H9 (cell line): ENCODE results near the gene MLLT3. TPM values are rescaled to one million over a fixed set of nuclear protein-coding genes. Genes with fewer than 3 reads are reported as not detected.

Source experiments
- DNase-seq: peaks from one replicate; pipeline ENCODE4 v3.0.0-alpha.2; 2017
- H2AFZ ChIP-seq: one replicate; pipeline ENCODE4 v1.6.1; 2013; ENCODE audit warnings: mild to moderate bottlenecking, low read length, control low read depth, moderate library complexity
- H2AK5ac ChIP-seq: 2 replicates; pipeline ENCODE4 v1.6.1; 2013; ENCODE audit warnings: low read length, control low read depth, mixed read lengths; ENCODE audit not compliant: insufficient read length
- H2BK120ac ChIP-seq: one replicate; pipeline ENCODE4 v1.6.1; 2013; ENCODE audit warnings: low read depth, mild to moderate bottlenecking, low read length, control low read depth, inconsistent platforms; ENCODE audit not compliant: poor library complexity, severe bottlenecking
- H2BK12ac ChIP-seq: 2 replicates; pipeline ENCODE4 v1.6.1; 2013; ENCODE audit warnings: low read length, control low read depth, mixed read lengths, low read depth; ENCODE audit not compliant: insufficient read length
- H2BK15ac ChIP-seq: 2 replicates; pipeline ENCODE4 v1.6.1; 2013; ENCODE audit warnings: low read depth, low read length, control low read depth
- H2BK20ac ChIP-seq: one replicate; pipeline ENCODE4 v1.6.1; 2013; ENCODE audit warnings: low read depth, mild to moderate bottlenecking, low read length, control low read depth, inconsistent platforms; ENCODE audit not compliant: poor library complexity, severe bottlenecking
- H2BK5ac ChIP-seq: 2 replicates; pipeline ENCODE4 v1.6.1; 2013; ENCODE audit warnings: low read length, control low read depth, mixed read lengths; ENCODE audit not compliant: insufficient read length
- H3K14ac ChIP-seq: 2 replicates; pipeline ENCODE4 v1.6.1; 2013; ENCODE audit warnings: low read length, control low read depth; ENCODE audit not compliant: insufficient read depth
- H3K18ac ChIP-seq: 2 replicates; pipeline ENCODE4 v1.6.1; 2013; ENCODE audit warnings: low read depth, mild to moderate bottlenecking, mixed read lengths, low read length, control low read depth; ENCODE audit not compliant: insufficient read length
- H3K23ac ChIP-seq: 2 replicates; pipeline ENCODE4 v1.6.1; 2013; ENCODE audit warnings: low read length, control low read depth, mixed read lengths, low read depth; ENCODE audit not compliant: insufficient read length
- H3K23me2 ChIP-seq: 2 replicates; pipeline ENCODE4 v1.6.1; 2013; ENCODE audit warnings: low read depth, mild to moderate bottlenecking, mixed read lengths, low read length, control low read depth; ENCODE audit not compliant: insufficient read length, poor library complexity, severe bottlenecking
- H3K27ac ChIP-seq: 2 replicates; pipeline ENCODE4 v1.5.1; 2013; ENCODE audit warnings: low read length, control low read depth, mixed read lengths, low read depth; ENCODE audit not compliant: insufficient read length
- H3K27me3 ChIP-seq: 2 replicates; pipeline ENCODE4 v1.6.1; 2013; ENCODE audit warnings: low read length, control low read depth, inconsistent platforms; ENCODE audit not compliant: insufficient read depth
- H3K4ac ChIP-seq: 2 replicates; pipeline ENCODE4 v1.6.1; 2013; ENCODE audit warnings: low read depth, mild to moderate bottlenecking, control low read depth, inconsistent platforms, low read length, moderate library complexity
- H3K4me1 ChIP-seq: 2 replicates; pipeline ENCODE4 v1.6.1; 2013; ENCODE audit warnings: low read length, control low read depth, inconsistent platforms; ENCODE audit not compliant: insufficient read depth
- H3K4me2 ChIP-seq: 2 replicates; pipeline ENCODE4 v1.6.1; 2013; ENCODE audit warnings: low read length, control low read depth, mixed read lengths; ENCODE audit not compliant: insufficient read length, insufficient read depth
- H3K56ac ChIP-seq: 2 replicates; pipeline ENCODE4 v1.6.1; 2013; ENCODE audit warnings: low read depth, mild to moderate bottlenecking, mixed read lengths, low read length, control low read depth; ENCODE audit not compliant: insufficient read length
- H3K79me1 ChIP-seq: 2 replicates; pipeline ENCODE4 v1.6.1; 2013; ENCODE audit warnings: low read depth, mild to moderate bottlenecking, moderate library complexity, low read length, control low read depth, inconsistent platforms; ENCODE audit not compliant: insufficient read depth, poor library complexity, severe bottlenecking
- H3K79me2 ChIP-seq: 2 replicates; pipeline ENCODE4 v1.6.1; 2013; ENCODE audit warnings: low read length, control low read depth, inconsistent platforms; ENCODE audit not compliant: insufficient read depth
- H3K9ac ChIP-seq: 2 replicates; pipeline ENCODE4 v1.6.1; 2013; ENCODE audit warnings: low read length, control low read depth, mixed read lengths; ENCODE audit not compliant: insufficient read length; ENCODE audit errors: extremely low read depth
- H3K9me3 ChIP-seq: one replicate; pipeline ENCODE4 v1.6.1; 2013; ENCODE audit warnings: low read depth, low read length, inconsistent platforms; ENCODE audit not compliant: control insufficient read depth
- H3T11ph ChIP-seq: one replicate; pipeline ENCODE4 v1.6.1; 2013; ENCODE audit warnings: mild to moderate bottlenecking, low read length, control low read depth, inconsistent platforms
- H4K20me1 ChIP-seq: one replicate; pipeline ENCODE4 v1.6.1; 2013; ENCODE audit not compliant: control insufficient read depth, insufficient read length, insufficient read depth
- H4K5ac ChIP-seq: 2 replicates; pipeline ENCODE4 v1.6.1; 2013; ENCODE audit warnings: low read depth, mild to moderate bottlenecking, mixed read lengths, low read length, control low read depth; ENCODE audit not compliant: insufficient read length
- H4K8ac ChIP-seq: replicated peaks from 2 replicates; pipeline ENCODE4 v1.6.1; 2013; ENCODE audit warnings: low read length, control low read depth, mixed read lengths, low read depth; ENCODE audit not compliant: insufficient read length
- H4K91ac ChIP-seq: 2 replicates; pipeline ENCODE4 v1.6.1; 2013; ENCODE audit warnings: low read depth, mild to moderate bottlenecking, moderate library complexity, mixed read lengths, low read length, control low read depth; ENCODE audit not compliant: insufficient read length
- H3K27ac Mint-ChIP-seq, 3 experiments: 2 replicates in 2 of 3; 3 replicates in 1 of 3; pipeline ENCODE4 v1.8.0; 2020 to 2021; ENCODE audit warnings: mixed read lengths in 3 of 3, mild to moderate bottlenecking in 1 of 3, moderate library complexity in 1 of 3
- H3K27me3 Mint-ChIP-seq: 2 replicates; pipeline ENCODE4 v1.8.0; 2021; ENCODE audit warnings: low read depth, mild to moderate bottlenecking, moderate library complexity, mixed read lengths
- H3K36me3 Mint-ChIP-seq, 3 experiments: 2 replicates in 2 of 3; 3 replicates in 1 of 3; pipeline ENCODE4 v1.8.0; 2020 to 2021; ENCODE audit warnings: low read depth in 3 of 3, mixed read lengths in 3 of 3; ENCODE audit not compliant: insufficient read depth in 1 of 3
- H3K4me1 Mint-ChIP-seq, 2 experiments: 2 replicates each; pipeline ENCODE4 v1.8.0; 2020; ENCODE audit warnings: mixed read lengths in 2 of 2
- H3K4me3 Mint-ChIP-seq, 2 experiments: 2 replicates in 1 of 2; 3 replicates in 1 of 2; pipeline ENCODE4 v1.8.0; 2020 to 2021; ENCODE audit warnings: mild to moderate bottlenecking in 2 of 2, mixed read lengths in 2 of 2, moderate library complexity in 1 of 2
- H3K9me3 Mint-ChIP-seq, 2 experiments: 2 replicates in 1 of 2; 3 replicates in 1 of 2; pipeline ENCODE4 v1.8.0; 2020; ENCODE audit warnings: mild to moderate bottlenecking in 2 of 2, mixed read lengths in 2 of 2, moderate library complexity in 1 of 2
- CTCF ChIP-seq: fragments of 200-600 bp; sonication (generic); conservative IDR thresholded peaks from 3 replicates; pipeline ENCODE4 v1.8.0; 2021; ENCODE audit warnings: antibody characterized with exemption, mild to moderate bottlenecking
- WGBS: extraction: QIAGEN DNeasy Blood & Tissue Kit; methylation state at CpG from one replicate; pipeline ENCODE4 v1.1.7; 2013; ENCODE audit warnings: missing lambda C conversion rate, low lambda C conversion rate, mixed read lengths; ENCODE audit not compliant: insufficient read length; ENCODE audit errors: extremely low coverage; 5-methylcytosine and 5-hydroxymethylcytosine counted together
- total RNA-seq: library from RNA; stranded (reverse); gene quantifications from 2 replicates; pipeline ENCODE4 v1.2.1, GENCODE V29; 2021

The MLLT3 gene
- total RNA-seq, 1 experiment from 2014 or later: 3.9 TPM

- H2BK15ac ChIP-seq: no peak overlapping the region
- no peak overlapping the region for H3K56ac ChIP-seq
- peaks cover 71% of the 10 kb centered on the region in 2 experiments for H3K4me1 Mint-ChIP-seq
- H2AFZ ChIP-seq: no peak overlapping the region
- no peaks in the 10 kb centered on the region for H3K9me3 ChIP-seq
- no peak overlapping the region for H2BK12ac ChIP-seq
- H4K8ac ChIP-seq: no peak overlapping the region
- no peak for TF ChIP-seq CTCF
- H3K27me3 ChIP-seq: no peaks in the 10 kb centered on the region
- peaks cover 5 to 9% of the 10 kb centered on the region in 2 experiments; a peak in 4 of 5 replicates for H3K9me3 Mint-ChIP-seq
- no peaks in the 10 kb centered on the region for H4K20me1 ChIP-seq
- H2AK5ac ChIP-seq: no peak overlapping the region
- no peak overlapping the region for H3K4me2 ChIP-seq
- H3K79me1 ChIP-seq: no peaks in the 10 kb centered on the region
- no peak for DNase-seq
- no peak overlapping the region for H3K9ac ChIP-seq
- no peak overlapping the region; a peak in 1 of 7 replicates for H3K27ac Mint-ChIP-seq
- no peak overlapping the region for H3K14ac ChIP-seq
- peaks cover 0 to 13% (median 10%) of the 10 kb centered on the region in 3 experiments; a peak in 4 of 7 replicates for H3K36me3 Mint-ChIP-seq
- H3K79me2 ChIP-seq: no peaks in the 10 kb centered on the region
- H2BK120ac ChIP-seq: no peak overlapping the region
- H3K27ac ChIP-seq: no peak overlapping the region
- peaks cover 10% of the 10 kb centered on the region for H3K27me3 Mint-ChIP-seq
- peaks cover 22% of the 10 kb centered on the region for H3K4me1 ChIP-seq
- H3K18ac ChIP-seq: no peak overlapping the region
- no peak overlapping the region for H2BK5ac ChIP-seq
- H2BK20ac ChIP-seq: no peak overlapping the region
- no peak overlapping the region for H4K91ac ChIP-seq
- H3T11ph ChIP-seq: no peak overlapping the region
- H3K4me3 Mint-ChIP-seq: no peak overlapping the region
- WGBS: no CpG with 5 or more reads among the region's 4 CpGs
- no peak overlapping the region for H3K23ac ChIP-seq
- no peak overlapping the region for H4K5ac ChIP-seq
- no peak overlapping the region for H3K4ac ChIP-seq
- no peaks in the 10 kb centered on the region for H3K23me2 ChIP-seq
Measured at GRCh38 chr9:20305452-20305851, 316.8 kb downstream of the MLLT3 start.
